Right lobe of liver (tissue), 6 donors: ENCODE measurements around the gene SNX30. TPM values are rescaled to one million over a fixed set of nuclear protein-coding genes. Genes with fewer than 3 reads are reported as not detected.
A peak's percentile ranks its signal among the peaks of the same experiment; 100 is the strongest.

ENCODE experiments used
- ATAC-seq, 4 donors: fragments of 200-7000 bp; cut with Tn5 transposase; one replicate each; pipeline ENCODE4 v1.9.1; 2020; ENCODE audit warnings: mild to moderate bottlenecking in 4 of 4, moderate library complexity in 4 of 4
- DNase-seq, 3 donors: peaks; one replicate each; pipeline ENCODE4 v3.0.0-alpha.2; 2020
- H3K27ac ChIP-seq, 3 donors: fragments of 200-600 bp; one replicate each; pipeline ENCODE4 v1.8.0; 2022
- H3K27me3 ChIP-seq, 2 donors: fragments of 200-600 bp; one replicate each; pipeline ENCODE4 v1.8.0; 2022
- H3K36me3 ChIP-seq, 4 donors: fragments of 200-600 bp; sonication (generic) in 1 of 4; one replicate each; pipeline versions ENCODE4 v1.5.1 to v1.8.0; 2017 to 2022; ENCODE audit warnings: control low read depth in 1 of 4
- H3K4me1 ChIP-seq, 4 donors: fragments of 200-600 bp; sonication (generic) in 1 of 4; one replicate each; pipeline versions ENCODE4 v1.5.1 to v1.8.0; 2017 to 2022; ENCODE audit warnings: control low read depth in 1 of 4
- H3K4me3 ChIP-seq, 3 donors: fragments of 200-600 bp; one replicate each; pipeline ENCODE4 v1.8.0; 2022
- H3K9me3 ChIP-seq, 4 donors: fragments of 200-600 bp; sonication (generic) in 1 of 4; one replicate each; pipeline versions ENCODE4 v1.5.1 to v1.8.0; 2017 to 2022; ENCODE audit warnings: control low read depth in 1 of 4
- POLR2A ChIP-seq: fragments of 450-650 bp; IDR thresholded peaks from one replicate; pipeline ENCODE4 v1.6.1; 2017; ENCODE audit warnings: antibody characterized with exemption, mild to moderate bottlenecking
- WGBS: methylation state at CpG from one replicate; pipeline ENCODE4 v1.1.6; 2018; ENCODE audit warnings: low coverage, low lambda C conversion rate; ENCODE audit not compliant: insufficient coverage; ENCODE audit errors: missing lambda C conversion rate; 5-methylcytosine and 5-hydroxymethylcytosine counted together
- intact Hi-C, 2 donors: fragments of 100-400 bp; cut with DNase I; formaldehyde crosslinking; loops; one replicate each; pipeline versions ENCODE4 v1.11.2 to v1.14.1; 2022
- long read RNA-seq: library from polyadenylated mRNA; unstranded; transcript quantifications from one replicate; pipeline ENCODE4 v2.0.0, GENCODE V29; 2019
- total RNA-seq, 6 experiments: library from RNA; depleted of rRNA in 2 of 6; stranded (reverse); fragments of >200 nt in 2 of 6; fragmentation: NEBNext Ultra II Directional in 3 of 6; extraction: Animal tissue kit (Norgen Biotek cat#: 25700) in 3 of 6; gene quantifications; one replicate each; pipeline versions ENCODE4 v1.1.0 to v1.2.4, GENCODE V29; 2016 to 2023
- TF ChIP-seq, protein P1 (sequence below), 4 donors: fragments of 200-600 bp in 3 of 4; fragments of 450-650 bp in 1 of 4; IDR thresholded peaks; one replicate each; pipeline versions ENCODE4 v1.5.1 to v1.8.0; 2016 to 2022; ENCODE audit warnings: antibody characterized with exemption in 4 of 4, mild to moderate bottlenecking in 2 of 4
- donor health status: DM: no; HTN: yes; CAD: no.
- donor health status: DM: no; HTN: no; CAD: no.
- donor health status: DM: no; HTN: no; CAD: no.
- donor health status: DM: no; HTN: yes; CAD: no.
- donor health status: DM: no; HTN: yes; CAD: no.

Gene SNX30, protein sequence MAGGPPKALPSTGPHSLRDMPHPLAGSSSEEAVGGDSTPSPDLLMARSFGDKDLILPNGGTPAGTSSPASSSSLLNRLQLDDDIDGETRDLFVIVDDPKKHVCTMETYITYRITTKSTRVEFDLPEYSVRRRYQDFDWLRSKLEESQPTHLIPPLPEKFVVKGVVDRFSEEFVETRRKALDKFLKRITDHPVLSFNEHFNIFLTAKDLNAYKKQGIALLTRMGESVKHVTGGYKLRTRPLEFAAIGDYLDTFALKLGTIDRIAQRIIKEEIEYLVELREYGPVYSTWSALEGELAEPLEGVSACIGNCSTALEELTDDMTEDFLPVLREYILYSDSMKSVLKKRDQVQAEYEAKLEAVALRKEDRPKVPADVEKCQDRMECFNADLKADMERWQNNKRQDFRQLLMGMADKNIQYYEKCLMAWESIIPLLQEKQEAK
- total RNA-seq: 1 to 10 TPM; 5.2 to 9.0 (median 7.5) TPM
- long read RNA-seq, partial matches to known transcripts: 0 of 1 reads
- long read RNA-seq, other reads (novel, unspliced or antisense): 1 of 1 reads

DNA sequence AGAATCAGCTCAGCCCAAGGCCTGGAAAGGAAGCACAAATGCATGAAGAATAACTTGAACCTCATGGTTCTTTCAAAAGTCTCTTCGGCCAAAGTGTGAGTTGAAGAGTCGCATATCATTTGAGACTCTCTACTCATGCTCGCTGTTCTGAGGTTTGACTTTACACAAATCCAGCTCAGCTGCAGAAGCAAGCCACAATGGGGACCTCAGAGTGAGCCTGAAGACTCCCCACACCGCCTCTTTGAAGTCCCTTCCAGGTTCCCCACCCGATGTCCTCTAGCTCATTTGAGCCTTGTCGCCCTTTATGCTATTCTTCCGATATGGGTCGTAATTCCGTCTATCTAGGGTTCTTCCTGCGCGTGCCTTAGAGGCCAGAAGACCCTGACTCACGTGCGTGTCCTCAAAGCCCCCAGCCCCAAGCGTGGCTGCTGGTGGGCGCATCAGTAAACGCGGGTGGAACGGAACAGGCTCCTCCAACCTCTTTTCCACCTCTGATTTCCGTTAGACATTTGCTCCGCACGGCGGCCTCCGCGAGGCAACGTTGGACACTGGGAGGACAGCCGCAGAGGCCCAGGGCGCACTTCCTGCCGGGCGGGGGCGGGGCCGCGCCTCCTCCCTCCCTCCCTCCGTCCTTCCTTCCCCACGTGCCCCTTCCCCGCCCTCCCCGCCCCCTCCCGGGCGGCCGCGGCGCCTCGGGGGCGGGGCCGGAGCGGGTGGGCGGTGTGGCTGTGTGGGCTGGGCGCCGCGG lies at the start of gene SNX30:
Gene SNX30 (plus strand): TSS at position 745 of the 748 bp plus-strand sequence. CDS start 242 bp downstream, outside the sequence.
- intact Hi-C loops: no loop called here
- DNase-seq: peak; percentile 94 to 95 (median 94)
- Histone ChIP-seq H3K27me3 (no peaks in the 10 kb centered on the region), H3K36me3 (no peaks in the 10 kb centered on the region), H3K27ac (peak within 1 kb of the TSS; percentile 62 to 76 (median 73)), H3K4me3 (peak within 1 kb of the TSS; percentile 86 to 95 (median 92)), H3K9me3 (peaks cover 0 to 2% (median 0%) of the 10 kb centered on the region in 4 donors), H3K4me1 (peaks cover 0 to 10% (median 4%) of the 10 kb centered on the region in 4 donors)
- 5% methylated on average over 20 of the region's 49 CpGs for WGBS
- ATAC-seq: peak; percentile 96 to 97 (median 96)
- TF ChIP-seq, protein P1, sequence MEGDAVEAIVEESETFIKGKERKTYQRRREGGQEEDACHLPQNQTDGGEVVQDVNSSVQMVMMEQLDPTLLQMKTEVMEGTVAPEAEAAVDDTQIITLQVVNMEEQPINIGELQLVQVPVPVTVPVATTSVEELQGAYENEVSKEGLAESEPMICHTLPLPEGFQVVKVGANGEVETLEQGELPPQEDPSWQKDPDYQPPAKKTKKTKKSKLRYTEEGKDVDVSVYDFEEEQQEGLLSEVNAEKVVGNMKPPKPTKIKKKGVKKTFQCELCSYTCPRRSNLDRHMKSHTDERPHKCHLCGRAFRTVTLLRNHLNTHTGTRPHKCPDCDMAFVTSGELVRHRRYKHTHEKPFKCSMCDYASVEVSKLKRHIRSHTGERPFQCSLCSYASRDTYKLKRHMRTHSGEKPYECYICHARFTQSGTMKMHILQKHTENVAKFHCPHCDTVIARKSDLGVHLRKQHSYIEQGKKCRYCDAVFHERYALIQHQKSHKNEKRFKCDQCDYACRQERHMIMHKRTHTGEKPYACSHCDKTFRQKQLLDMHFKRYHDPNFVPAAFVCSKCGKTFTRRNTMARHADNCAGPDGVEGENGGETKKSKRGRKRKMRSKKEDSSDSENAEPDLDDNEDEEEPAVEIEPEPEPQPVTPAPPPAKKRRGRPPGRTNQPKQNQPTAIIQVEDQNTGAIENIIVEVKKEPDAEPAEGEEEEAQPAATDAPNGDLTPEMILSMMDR (IDR thresholded peaks at IDR 0.05): peak in 2 of 4 donors; percentile 8 to 26
- TF ChIP-seq POLR2A: peak; percentile 92

DNA sequence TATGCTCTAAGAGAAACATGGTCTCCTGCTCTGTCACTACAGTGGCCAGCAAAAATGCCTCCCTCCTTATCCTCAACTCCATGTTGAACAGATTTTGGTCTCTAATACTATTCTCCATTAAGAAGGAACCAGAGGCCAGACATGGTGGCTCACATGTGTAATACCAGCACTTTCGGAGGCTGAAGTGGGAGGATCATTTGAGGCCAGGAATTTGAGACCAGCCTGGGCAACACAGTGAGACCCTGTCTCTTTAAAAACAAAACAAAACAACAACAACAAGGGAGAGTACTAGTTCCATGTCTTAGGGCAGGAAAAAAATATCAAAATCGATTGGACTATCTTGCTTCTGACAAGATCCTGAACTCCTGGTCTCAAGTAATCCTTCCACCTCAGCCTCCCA lies 47.3 kb upstream of the SNX30 start:
- 89% methylated on average over 2 of the region's 2 CpGs for WGBS

DNA sequence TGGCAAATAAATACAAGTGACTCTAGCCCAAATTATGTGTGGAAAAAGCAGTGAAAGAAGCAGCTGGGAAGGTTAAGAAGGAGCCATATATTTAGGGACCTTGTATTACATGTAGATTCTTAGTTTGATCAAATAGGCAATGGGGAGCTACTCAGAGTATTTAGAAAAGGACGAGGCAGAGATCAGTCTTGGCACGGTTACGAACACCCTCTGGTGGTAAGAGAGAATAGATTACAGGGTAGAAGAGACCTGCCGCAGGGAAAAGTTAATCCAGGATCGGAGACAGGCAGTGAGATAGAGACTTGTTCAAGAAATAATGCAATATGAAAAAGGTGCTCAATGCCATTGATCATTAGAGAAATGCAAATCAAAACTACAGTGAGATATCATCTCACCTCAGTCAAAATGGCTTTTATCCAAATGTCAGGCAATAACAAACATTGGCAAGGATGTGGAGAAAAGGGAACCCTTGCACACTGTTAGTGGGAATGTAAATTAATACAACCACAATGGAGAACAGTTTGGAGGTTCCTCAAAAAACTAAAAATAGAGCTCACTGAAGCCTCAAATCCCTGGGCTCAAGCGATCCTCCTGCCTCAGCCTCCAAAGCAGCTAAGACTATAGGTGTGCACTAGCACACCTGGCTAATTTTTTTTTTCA lies 44.7 kb upstream of the SNX30 start:
- no peak overlapping the region for H3K4me3 ChIP-seq
- intact Hi-C loops: no loop called here
- peaks cover 0 to 5% (median 0%) of the 10 kb centered on the region in 4 donors for H3K4me1 ChIP-seq
- DNase-seq (peak in 1 of 3 donors; percentile 60), ATAC-seq (peak; percentile 90 to 97 (median 96))
- no peaks in the 10 kb centered on the region for H3K9me3 ChIP-seq
- TF ChIP-seq, protein P1 (IDR thresholded peaks at IDR 0.05): peak; percentile 50 to 64 (median 57)
- no peak for TF ChIP-seq POLR2A
- H3K36me3 ChIP-seq: no peaks in the 10 kb centered on the region
- WGBS: 28% methylated on average over 6 of the region's 6 CpGs
- no peak overlapping the region for H3K27ac ChIP-seq
- no peaks in the 10 kb centered on the region for H3K27me3 ChIP-seq

More for the DNA sequence above, 47.3 kb upstream of the SNX30 start:
- Histone ChIP-seq H3K36me3 (no peaks in the 10 kb centered on the region), H3K9me3 (no peaks in the 10 kb centered on the region), H3K27ac (no peak overlapping the region), H3K4me3 (no peak overlapping the region), H3K4me1 (peaks cover 0 to 5% (median 0%) of the 10 kb centered on the region in 4 donors), H3K27me3 (no peaks in the 10 kb centered on the region)
- DNase-seq: no peak
- TF ChIP-seq POLR2A: no peak
- TF ChIP-seq, protein P1 (IDR thresholded peaks at IDR 0.05): no peak
- intact Hi-C loops: no loop called here
- ATAC-seq: no peak

DNA sequence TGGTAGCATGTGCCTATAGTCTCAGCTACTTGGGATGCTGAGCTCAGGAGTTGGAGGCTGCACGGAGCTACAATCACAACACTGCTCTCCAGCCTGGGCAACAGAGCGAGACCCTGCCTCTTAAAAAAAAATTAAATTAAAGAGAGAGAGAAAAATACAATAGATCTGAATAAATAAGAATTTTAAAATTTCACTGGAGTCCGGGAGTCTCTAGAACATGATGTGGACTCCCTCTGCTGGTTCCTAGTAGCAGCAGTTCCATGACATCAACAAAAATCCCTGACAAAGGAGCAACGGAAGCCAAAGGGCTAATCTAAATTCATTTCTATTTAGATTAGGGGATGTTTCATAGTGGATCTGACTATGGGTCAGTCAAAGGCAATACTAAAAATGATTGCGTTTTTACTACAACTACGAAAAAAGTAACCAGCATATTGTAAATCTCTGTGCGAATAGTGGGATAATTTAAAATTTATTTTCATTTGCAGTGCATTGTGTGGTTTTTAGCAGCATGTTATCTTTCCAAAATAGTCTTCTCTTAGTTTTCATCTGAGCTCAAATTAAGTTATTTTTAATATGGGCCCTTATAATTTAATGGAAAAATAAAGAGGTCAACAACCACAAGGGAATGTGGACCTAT lies 39.4 kb upstream of the SNX30 start:
- WGBS: 49% methylated on average over 6 of the region's 7 CpGs
- TF ChIP-seq, protein P1 (IDR thresholded peaks at IDR 0.05): peak; percentile 37 to 63 (median 60)
- TF ChIP-seq POLR2A: no peak

More for the DNA sequence above, 39.4 kb upstream of the SNX30 start:
- Histone ChIP-seq H3K27ac (no peak overlapping the region), H3K9me3 (no peaks in the 10 kb centered on the region), H3K4me3 (no peak overlapping the region), H3K27me3 (no peaks in the 10 kb centered on the region), H3K4me1 (peaks cover 0 to 2% (median 0%) of the 10 kb centered on the region in 4 donors), H3K36me3 (no peaks in the 10 kb centered on the region)
- intact Hi-C loops: no loop called here
- DNase-seq: no peak
- ATAC-seq: peak; percentile 56 to 85 (median 58)
